Endodermal cell (in vitro differentiated cells): ENCODE data around the gene PKD2. TPM values are rescaled to one million over a fixed set of nuclear protein-coding genes. Genes with fewer than 3 reads are reported as not detected.

Experiments
- DNase-seq: peaks from one replicate; pipeline ENCODE4 v3.0.0-alpha.2; 2017
- H3K27ac ChIP-seq: 2 replicates; pipeline ENCODE4 v1.5.1; 2013; ENCODE audit warnings: mild to moderate bottlenecking, low read depth, low read length, moderate library complexity
- H3K27me3 ChIP-seq: 2 replicates; pipeline ENCODE4 v1.6.1; 2013; ENCODE audit warnings: mild to moderate bottlenecking, low read length, moderate library complexity; ENCODE audit not compliant: insufficient read depth, control insufficient read depth, poor library complexity, severe bottlenecking
- H3K36me3 ChIP-seq: 2 replicates; pipeline ENCODE4 v1.7.0; 2013; ENCODE audit warnings: mild to moderate bottlenecking, low read length, moderate library complexity; ENCODE audit not compliant: control insufficient read depth, insufficient read depth
- H3K4me1 ChIP-seq: one replicate; pipeline ENCODE4 v1.7.0; 2013; ENCODE audit warnings: low read length; ENCODE audit not compliant: control insufficient read depth, insufficient read depth
- H3K4me3 ChIP-seq: 2 replicates; pipeline ENCODE4 v1.5.1; 2013; ENCODE audit warnings: mild to moderate bottlenecking, low read length, moderate library complexity
- H3K9ac ChIP-seq: 2 replicates; pipeline ENCODE4 v1.6.1; 2013; ENCODE audit warnings: mild to moderate bottlenecking, low read length, moderate library complexity; ENCODE audit not compliant: poor library complexity, severe bottlenecking; ENCODE audit errors: extremely low read depth
- H3K9me3 ChIP-seq: 2 replicates; pipeline ENCODE4 v1.6.1; 2013; ENCODE audit warnings: mild to moderate bottlenecking, low read length, moderate library complexity; ENCODE audit not compliant: control insufficient read depth
- H3K27ac Mint-ChIP-seq: 2 replicates; pipeline ENCODE4 v1.8.0; 2020; ENCODE audit warnings: mixed read lengths
- H3K27me3 Mint-ChIP-seq: 2 replicates; pipeline ENCODE4 v1.8.0; 2021; ENCODE audit warnings: mild to moderate bottlenecking, mixed read lengths; ENCODE audit not compliant: insufficient read depth
- H3K36me3 Mint-ChIP-seq: 2 replicates; pipeline ENCODE4 v1.8.0; 2020; ENCODE audit warnings: low read depth, mixed read lengths
- H3K4me1 Mint-ChIP-seq: 2 replicates; pipeline ENCODE4 v1.8.0; 2020; ENCODE audit warnings: mixed read lengths
- H3K4me3 Mint-ChIP-seq: 2 replicates; pipeline ENCODE4 v1.8.0; 2020; ENCODE audit warnings: mild to moderate bottlenecking, moderate library complexity, mixed read lengths
- H3K9me3 Mint-ChIP-seq: 2 replicates; pipeline ENCODE4 v1.8.0; 2020; ENCODE audit warnings: mild to moderate bottlenecking, mixed read lengths
- CTCF ChIP-seq: fragments of 200-600 bp; sonication (generic); conservative IDR thresholded peaks from 2 replicates; pipeline ENCODE4 v1.5.0; 2021; ENCODE audit warnings: antibody characterized with exemption, mild to moderate bottlenecking
- WGBS, 2 experiments: methylation state at CpG; one replicate each; pipeline versions ENCODE4 v1.1.5 to v1.1.7; 2013; ENCODE audit warnings: missing lambda C conversion rate in 2 of 2, mixed read lengths in 1 of 2; ENCODE audit not compliant: insufficient coverage in 1 of 2, insufficient read length in 1 of 2; 5-methylcytosine and 5-hydroxymethylcytosine counted together
- total RNA-seq, 2 donors: library from RNA; stranded (reverse); fragmentation: NEBNext Ultra II Directional in 1 of 2; extraction: Animal tissue kit (Norgen Biotek cat#: 25700) in 1 of 2; gene quantifications; 2 replicates in 1 of 2; 3 replicates in 1 of 2; pipeline ENCODE4 v1.2.1, GENCODE V29; 2021

The PKD2 gene
- total RNA-seq, 2 donors from 2014 or later, result 31.4 to 34.2 TPM

GRCh38 chr4:88037447-88037846, 30.0 kb downstream of the PKD2 start:
- Mint-ChIP-seq H3K9me3 (no peaks in the 10 kb centered on the region), H3K4me1 (no peaks in the 10 kb centered on the region), H3K36me3 (peaks cover 58% of the 10 kb centered on the region), H3K27me3 (no peaks in the 10 kb centered on the region), H3K4me3 (no peak overlapping the region), H3K27ac (no peak overlapping the region)
- Histone ChIP-seq H3K27me3 (no peaks in the 10 kb centered on the region), H3K4me1 (no peaks in the 10 kb centered on the region), H3K36me3 (peaks cover 89% of the 10 kb centered on the region), H3K27ac (no peak overlapping the region), H3K9ac (no peak overlapping the region), H3K4me3 (no peak overlapping the region), H3K9me3 (no peaks in the 10 kb centered on the region)
- TF ChIP-seq CTCF, result no peak
- DNase-seq, result no peak
- 89 to 95% methylated on average over 1 of the region's 1 CpG for WGBS, 2 experiments

GRCh38 chr4:88037936-88038335, 30.5 kb downstream of the PKD2 start:
- Mint-ChIP-seq H3K27me3 (no peaks in the 10 kb centered on the region), H3K9me3 (no peaks in the 10 kb centered on the region)

GRCh38 chr4:88040707-88041106, 33.3 kb downstream of the PKD2 start:
- Histone ChIP-seq H3K4me1 (no peaks in the 10 kb centered on the region), H3K27me3 (no peaks in the 10 kb centered on the region), H3K4me3 (no peak overlapping the region), H3K9ac (no peak overlapping the region), H3K9me3 (no peaks in the 10 kb centered on the region), H3K36me3 (peaks cover 97% of the 10 kb centered on the region), H3K27ac (no peak overlapping the region)
- H3K27ac Mint-ChIP-seq, result no peak overlapping the region
- H3K9me3 Mint-ChIP-seq, result no peaks in the 10 kb centered on the region
- TF ChIP-seq CTCF, result no peak
- peaks cover 62% of the 10 kb centered on the region for H3K36me3 Mint-ChIP-seq
- 87 to 92% methylated on average over 3 of the region's 3 CpGs for whole genome bisulfite sequencing, 2 experiments
- no peaks in the 10 kb centered on the region for H3K27me3 Mint-ChIP-seq
- no peak for DNase-seq
- no peaks in the 10 kb centered on the region for H3K4me1 Mint-ChIP-seq
- no peak overlapping the region for H3K4me3 Mint-ChIP-seq

More at GRCh38 chr4:88037936-88038335, 30.5 kb downstream of the PKD2 start:
- Histone ChIP-seq H3K27ac (no peak overlapping the region), H3K9me3 (no peaks in the 10 kb centered on the region), H3K4me3 (no peak overlapping the region), H3K4me1 (no peaks in the 10 kb centered on the region), H3K36me3 (peaks cover 89% of the 10 kb centered on the region), H3K9ac (no peak overlapping the region), H3K27me3 (no peaks in the 10 kb centered on the region)
- no peak for DNase-seq
- no peaks in the 10 kb centered on the region for H3K4me1 Mint-ChIP-seq
- no peak overlapping the region for H3K27ac Mint-ChIP-seq
- H3K36me3 Mint-ChIP-seq, result peaks cover 56% of the 10 kb centered on the region
- no peak overlapping the region for H3K4me3 Mint-ChIP-seq
- TF ChIP-seq CTCF, result no peak
- WGBS, 2 experiments, result 88 to 92% methylated on average over 4 of the region's 4 CpGs
